Articular chondrocyte of knee joint (primary cell): ENCODE results near the gene WNT10A. TPM values are rescaled to one million over a fixed set of nuclear protein-coding genes. Genes with fewer than 3 reads are reported as not detected.

Experiments used
- small RNA-seq: library from RNA; depleted of rRNA; stranded (forward); fragments of <200 nt; gene quantifications from one replicate; pipeline ENCODE3, GENCODE V24; 2012
- total RNA-seq: library from RNA; depleted of rRNA; stranded (reverse); fragments of >200 nt; gene quantifications from 2 replicates; pipeline ENCODE4 v1.2.3, GENCODE V29; 2012

Gene WNT10A
- total RNA-seq: not detected in 2 replicates

GRCh38 chr2:218880102-218880858, at the start of gene WNT10A:
TSS of gene WNT10A (plus strand) at chr2:218880852. CDS start at chr2:218880996, 144 bp downstream.

GRCh38 chr2:218831378-218831990, 49.2 kb upstream of the WNT10A start, which contains the start of gene PRKAG3:
TSS of gene PRKAG3 (minus strand) at chr2:218831803.

DNA sequence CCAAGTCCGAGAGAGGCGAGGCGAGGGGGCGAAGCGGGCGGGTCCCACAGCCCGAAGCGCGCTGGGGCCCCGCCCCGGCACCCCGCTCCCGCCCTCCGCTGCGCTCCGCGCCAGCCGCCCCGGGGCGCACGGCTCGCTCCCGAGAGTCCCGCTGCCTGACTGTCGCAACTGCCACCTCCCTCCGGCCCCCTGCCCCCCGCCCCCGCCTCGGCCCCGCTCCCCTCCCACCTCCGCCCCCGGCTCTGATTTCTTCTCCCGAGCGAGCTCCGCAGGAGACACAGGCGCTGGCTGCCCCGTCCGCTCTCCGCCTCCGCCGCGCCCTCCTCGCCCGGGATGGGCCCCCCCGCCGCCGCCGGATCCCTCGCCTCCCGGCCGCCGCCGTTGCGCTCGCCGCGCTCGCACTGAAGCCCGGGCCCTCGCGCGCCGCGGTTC, 21.1 kb upstream of the WNT10A start, which contains the start of gene WNT6:
TSS of gene WNT6 (plus strand) at position 250 of the 432 bp plus-strand sequence. CDS start 233 bp downstream, outside the sequence.

Small RNA genes within 50 kb of the gene (small RNA-seq; reads per million reads assigned to genes)
- gene RNU6-642P: not detected

Other genes with a start within 250 kb of the WNT10A start
- 13.4 and 15.5 TPM in 2 replicates for gene ZNF142, start 221.2 kb upstream of the WNT10A start, total RNA-seq
- gene BCS1L, start 221.2 kb upstream of the WNT10A start, total RNA-seq: 23.1 and 26.0 TPM in 2 replicates
- 27.6 and 29.6 TPM in 2 replicates for gene RNF25, start 208.8 kb upstream of the WNT10A start, total RNA-seq
- 24.1 and 25.5 TPM in 2 replicates for gene STK36, start 208.8 kb upstream of the WNT10A start, total RNA-seq
- gene TTLL4, start 170.0 kb upstream of the WNT10A start, total RNA-seq: 14.1 and 22.7 TPM in 2 replicates
- gene CYP27A1, start 98.7 kb upstream of the WNT10A start, total RNA-seq: 54.0 and 59.7 TPM in 2 replicates
- gene PRKAG3, start 49.0 kb upstream of the WNT10A start, total RNA-seq: 0.11 and 0.39 TPM in 2 replicates
- gene WNT6, start 21.0 kb upstream of the WNT10A start, total RNA-seq: not detected in 2 replicates
- not detected in 2 replicates for gene CDK5R2, start 78.8 kb downstream of the WNT10A start, total RNA-seq
- gene FEV, start 104.3 kb downstream of the WNT10A start, total RNA-seq: not detected in 2 replicates
- 0.54 TPM in 1 of 2 replicates, not detected in the other for gene CRYBA2, start 112.6 kb downstream of the WNT10A start, total RNA-seq
- gene CFAP65, start 160.7 kb downstream of the WNT10A start, total RNA-seq: 0.22 TPM in 1 of 2 replicates, not detected in the other
- gene IHH, start 180.1 kb downstream of the WNT10A start, total RNA-seq: not detected in 2 replicates